DOHH2 (cell line): ENCODE results near the gene CBX5.
"Not testable (repeated sequence)": the region's sequence is repeated elsewhere in the genome, so short reads cannot be mapped to it uniquely, and the experiment has no call there.

Experiments
- H3F3A ChIP-seq: fragments of 200-600 bp; sonication (generic), shearing (Covaris generic); 2 replicates; pipeline ENCODE4 v1.6.0; 2016; ENCODE audit warnings: antibody characterized with exemption, mild to moderate bottlenecking; ENCODE audit not compliant: control insufficient read depth, insufficient read depth
- H3K27ac ChIP-seq: fragments of 200-600 bp; sonication (generic); 2 replicates; pipeline ENCODE4 v1.5.1; 2014; ENCODE audit warnings: low read depth, mild to moderate bottlenecking, low read length, moderate library complexity
- H3K27me3 ChIP-seq: fragments of 200-600 bp; sonication (generic); 2 replicates; pipeline ENCODE4 v1.6.1; 2014; ENCODE audit warnings: mild to moderate bottlenecking, low read length, mixed read lengths; ENCODE audit not compliant: control insufficient read depth
- H3K36me3 ChIP-seq: fragments of 200-600 bp; sonication (generic); 2 replicates; pipeline ENCODE4 v1.6.1; 2014; ENCODE audit warnings: mild to moderate bottlenecking, low read length, moderate library complexity, mixed read lengths; ENCODE audit not compliant: control insufficient read depth
- H3K4me1 ChIP-seq: fragments of 200-600 bp; sonication (generic); 2 replicates; pipeline ENCODE4 v1.6.1; 2014; ENCODE audit warnings: mild to moderate bottlenecking, low read length, mixed read lengths; ENCODE audit not compliant: control insufficient read depth
- H3K4me2 ChIP-seq: fragments of 200-600 bp; sonication (generic); 2 replicates; pipeline ENCODE4 v1.6.0; 2014; ENCODE audit warnings: mild to moderate bottlenecking, low read length, moderate library complexity
- H3K4me3 ChIP-seq: fragments of 200-600 bp; sonication (generic); 2 replicates; pipeline ENCODE4 v1.5.1; 2014; ENCODE audit warnings: mild to moderate bottlenecking, low read length, mixed read lengths
- H3K79me2 ChIP-seq: fragments of 200-600 bp; sonication (generic); 2 replicates; pipeline ENCODE4 v1.6.1; 2014; ENCODE audit warnings: mild to moderate bottlenecking, low read length, mixed read lengths; ENCODE audit not compliant: control insufficient read depth
- H3K9me2 ChIP-seq: fragments of 200-600 bp; sonication (generic); replicated peaks from 2 replicates; pipeline ENCODE4 v1.6.1; 2014; ENCODE audit warnings: mild to moderate bottlenecking, low read length, mixed read lengths; ENCODE audit not compliant: control insufficient read depth
- H3K9me3 ChIP-seq: fragments of 200-600 bp; sonication (generic); 2 replicates; pipeline ENCODE4 v1.6.1; 2014; ENCODE audit warnings: antibody characterized with exemption, low read length, mixed read lengths; ENCODE audit not compliant: control insufficient read depth, insufficient read depth
- H4K20me1 ChIP-seq: fragments of 200-600 bp; sonication (generic); 2 replicates; pipeline ENCODE4 v1.6.0; 2014; ENCODE audit warnings: low read depth, mild to moderate bottlenecking, antibody characterized with exemption, low read length, moderate library complexity; ENCODE audit not compliant: control insufficient read depth, insufficient read depth
- CTCF ChIP-seq: fragments of 200-600 bp; sonication (generic); IDR thresholded peaks from one replicate; pipeline ENCODE4 v1.5.1; 2014; ENCODE audit warnings: antibody characterized with exemption, mild to moderate bottlenecking, low read depth, low read length; ENCODE audit not compliant: poor library complexity, severe bottlenecking
- EZH2phosphoT487 ChIP-seq: fragments of 200-600 bp; sonication (generic); IDR thresholded peaks from 2 replicates; pipeline ENCODE4 v1.6.1; 2017; ENCODE audit warnings: borderline replicate concordance, mild to moderate bottlenecking, antibody characterized with exemption, low read length, moderate library complexity, mixed read lengths

The CBX5 gene

GRCh38 chr12:54324617-54325441 is 44.9 kb upstream of the CBX5 start, which contains the start of gene COPZ1:
COPZ1 (plus strand) TSS chr12:54325131; CDS start chr12:54325164, 33 bp downstream.
- peak within 1 kb of the TSS; percentile 80 for H3K4me2 ChIP-seq
- H3K9me2 ChIP-seq = no peaks in the 10 kb centered on the region
- H3K27ac ChIP-seq = no peak within 1 kb of the TSS
- H3K79me2 ChIP-seq = peaks cover 18% of the 10 kb centered on the region
- no peaks in the 10 kb centered on the region for H3K9me3 ChIP-seq
- TF ChIP-seq CTCF = peak; percentile 97
- TF ChIP-seq EZH2phosphoT487 = no peak
- peak within 1 kb of the TSS; percentile 85 for H3K4me3 ChIP-seq
- no peaks in the 10 kb centered on the region for H4K20me1 ChIP-seq
- H3F3A ChIP-seq = no peaks in the 10 kb centered on the region
- peaks cover 7% of the 10 kb centered on the region for H3K36me3 ChIP-seq
- no peaks in the 10 kb centered on the region for H3K27me3 ChIP-seq
- peaks cover 6% of the 10 kb centered on the region for H3K4me1 ChIP-seq

- no peaks in the 10 kb centered on the region for H3K9me3 ChIP-seq
- H3K4me1 ChIP-seq = peaks cover 6% of the 10 kb centered on the region
- no peak for TF ChIP-seq CTCF
- no peak for TF ChIP-seq EZH2phosphoT487
- H3K9me2 ChIP-seq = no peaks in the 10 kb centered on the region
- no peak overlapping the region for H3K27ac ChIP-seq
- no peaks in the 10 kb centered on the region for H3K27me3 ChIP-seq
- H4K20me1 ChIP-seq = no peaks in the 10 kb centered on the region
- H3K36me3 ChIP-seq = no peaks in the 10 kb centered on the region
- H3K4me2 ChIP-seq = no peak overlapping the region
- H3K4me3 ChIP-seq = no peak overlapping the region
- H3F3A ChIP-seq = no peaks in the 10 kb centered on the region
- H3K79me2 ChIP-seq = peaks cover 12% of the 10 kb centered on the region
These were observed 41.4 kb upstream of the CBX5 start for GRCh38 chr12:54321363-54321762.

GRCh38 chr12:54312309-54312708 is 32.4 kb upstream of the CBX5 start:
- H3F3A ChIP-seq, H4K20me1 ChIP-seq, H3K79me2 ChIP-seq, H3K9me2 ChIP-seq, H3K4me2 ChIP-seq, H3K36me3 ChIP-seq, H3K27me3 ChIP-seq, H3K9me3 ChIP-seq, H3K4me1 ChIP-seq, H3K4me3 ChIP-seq, H3K27ac ChIP-seq: not testable (repeated sequence)

DNA sequence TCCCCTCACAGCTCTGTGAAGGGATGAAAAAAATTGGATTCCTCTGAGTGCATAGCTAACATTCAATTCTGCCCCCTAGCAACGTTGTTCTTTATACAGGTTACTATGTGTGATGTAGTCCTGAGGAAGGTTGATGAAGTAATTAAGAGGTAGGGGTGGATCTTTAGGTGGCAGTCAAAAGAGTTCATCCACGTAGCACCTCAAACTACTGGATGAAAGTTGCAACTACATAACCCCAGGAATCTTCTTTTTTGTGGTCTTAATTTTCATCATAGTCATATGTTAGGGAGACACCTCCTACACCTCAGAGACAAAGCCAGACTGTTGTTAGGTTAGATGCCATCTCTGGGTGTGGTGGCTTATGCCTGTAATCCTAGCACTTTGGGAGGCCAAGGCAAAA is 31.1 kb upstream of the CBX5 start:
- no peaks in the 10 kb centered on the region for H3K79me2 ChIP-seq
- no peaks in the 10 kb centered on the region for H3K9me3 ChIP-seq
- H4K20me1 ChIP-seq = no peaks in the 10 kb centered on the region
- no peak overlapping the region for H3K27ac ChIP-seq
- H3K4me2 ChIP-seq = no peak overlapping the region
- TF ChIP-seq EZH2phosphoT487 (no peak), CTCF (no peak)
- H3K36me3 ChIP-seq = no peaks in the 10 kb centered on the region
- no peaks in the 10 kb centered on the region for H3F3A ChIP-seq
- peaks cover 13% of the 10 kb centered on the region for H3K27me3 ChIP-seq
- no peaks in the 10 kb centered on the region for H3K4me1 ChIP-seq
- no peaks in the 10 kb centered on the region for H3K9me2 ChIP-seq
- no peak overlapping the region for H3K4me3 ChIP-seq
